Ishikawa (cell line): ENCODE results near the gene GABRG3.

Experiments
- CREB1 ChIP-seq: IDR thresholded peaks from 2 replicates; pipeline ENCODE4 v1.6.1; 2012; ENCODE audit warnings: low read depth
- EP300 ChIP-seq: IDR thresholded peaks from 2 replicates; pipeline ENCODE4 v1.6.1; 2012; ENCODE audit warnings: borderline replicate concordance
- FOXM1 ChIP-seq: IDR thresholded peaks from 2 replicates; pipeline ENCODE4 v1.6.1; 2012; ENCODE audit warnings: low read depth, borderline replicate concordance
- RAD21 ChIP-seq: IDR thresholded peaks from 2 replicates; pipeline ENCODE4 v1.6.1; 2012; ENCODE audit warnings: low read depth
- REST ChIP-seq: IDR thresholded peaks from 2 replicates; pipeline ENCODE4 v1.6.1; 2012; ENCODE audit warnings: low read depth, mild to moderate bottlenecking
- TAF1 ChIP-seq: IDR thresholded peaks from 2 replicates; pipeline ENCODE4 v1.6.1; 2012; ENCODE audit warnings: low read depth, mild to moderate bottlenecking
- TEAD4 ChIP-seq: IDR thresholded peaks from 2 replicates; pipeline ENCODE4 v1.6.1; 2012
- USF1 ChIP-seq: IDR thresholded peaks from 2 replicates; pipeline ENCODE4 v1.6.1; 2012
- TF ChIP-seq, protein P1 (sequence below): IDR thresholded peaks from 2 replicates; pipeline ENCODE4 v1.6.1; 2012

DNA sequence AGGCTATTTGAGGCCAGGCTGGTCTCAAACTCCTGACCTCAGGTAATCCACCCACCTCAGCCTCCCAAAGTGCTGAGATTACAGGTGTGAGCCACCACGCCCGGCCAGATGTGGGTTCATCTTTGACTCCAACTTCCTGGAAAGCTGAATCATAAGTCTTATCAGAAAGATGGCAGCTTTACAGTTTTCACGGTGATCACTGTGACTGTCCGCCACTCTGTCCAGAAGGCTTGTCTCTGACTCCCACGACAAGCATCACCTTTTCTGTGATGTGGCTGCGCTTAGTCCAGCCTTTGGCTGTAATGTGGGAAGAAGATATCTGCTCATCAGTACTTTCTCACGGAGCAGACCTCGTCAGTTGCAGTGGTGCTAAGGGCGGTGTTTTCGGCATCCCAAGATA is 527.7 kb downstream of the GABRG3 start:
- TF ChIP-seq, protein P1, sequence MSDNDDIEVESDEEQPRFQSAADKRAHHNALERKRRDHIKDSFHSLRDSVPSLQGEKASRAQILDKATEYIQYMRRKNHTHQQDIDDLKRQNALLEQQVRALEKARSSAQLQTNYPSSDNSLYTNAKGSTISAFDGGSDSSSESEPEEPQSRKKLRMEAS, result no peak
- TF ChIP-seq USF1, result no peak
- no peak for TF ChIP-seq CREB1
- no peak for TF ChIP-seq EP300
- no peak for TF ChIP-seq RAD21
- TF ChIP-seq FOXM1, result no peak
- TF ChIP-seq REST, result no peak
- no peak for TF ChIP-seq TAF1
- TF ChIP-seq TEAD4, result no peak
